Esophagus muscularis mucosa (tissue), 4 donors: ENCODE results near the gene IGSF8.

Source experiments
- CTCF ChIP-seq, 3 experiments: fragments of 200-600 bp in 2 of 3; fragments of 450-650 bp in 1 of 3; sonication (generic) in 2 of 3; IDR thresholded peaks; one replicate each; pipeline ENCODE4 v1.5.1; 2017 to 2019; ENCODE audit warnings: antibody characterized with exemption in 3 of 3, mild to moderate bottlenecking in 2 of 3, moderate library complexity in 1 of 3
- EP300 ChIP-seq: sonication (generic); formaldehyde crosslinking; IDR thresholded peaks from one replicate; pipeline ENCODE4 v1.6.1; 2017; ENCODE audit warnings: antibody characterized with exemption
- POLR2A ChIP-seq: fragments of 450-650 bp; IDR thresholded peaks from one replicate; pipeline ENCODE4 v1.6.1; 2017; ENCODE audit warnings: antibody characterized with exemption, moderate library complexity, mild to moderate bottlenecking, low read depth
- POLR2AphosphoS5 ChIP-seq, 2 donors: sonication (generic); formaldehyde crosslinking; IDR thresholded peaks; one replicate each; pipeline ENCODE4 v1.6.1; 2017; ENCODE audit warnings: antibody characterized with exemption in 2 of 2

- TF ChIP-seq CTCF (IDR thresholded peaks at IDR 0.05) (no peak), POLR2A (no peak), EP300 (no peak), POLR2AphosphoS5 (IDR thresholded peaks at IDR 0.05) (no peak)
These were observed 28.8 kb downstream of the IGSF8 start, which contains the start of gene KCNJ10 for GRCh38 chr1:160069460-160070231.
